NCI-H2107 treated with DMSO at 0.1 percent for 48 hours (cell line): ENCODE measurements around the gene HEMGN.
A peak's percentile ranks its signal among the peaks of the same experiment; 100 is the strongest.

Experiments used
- DNase-seq: peaks from one replicate; lab custom pipeline; 2025; ENCODE audit not compliant: unreplicated experiment; lab: John Stamatoyannopoulos, UW

The HEMGN gene

DNA sequence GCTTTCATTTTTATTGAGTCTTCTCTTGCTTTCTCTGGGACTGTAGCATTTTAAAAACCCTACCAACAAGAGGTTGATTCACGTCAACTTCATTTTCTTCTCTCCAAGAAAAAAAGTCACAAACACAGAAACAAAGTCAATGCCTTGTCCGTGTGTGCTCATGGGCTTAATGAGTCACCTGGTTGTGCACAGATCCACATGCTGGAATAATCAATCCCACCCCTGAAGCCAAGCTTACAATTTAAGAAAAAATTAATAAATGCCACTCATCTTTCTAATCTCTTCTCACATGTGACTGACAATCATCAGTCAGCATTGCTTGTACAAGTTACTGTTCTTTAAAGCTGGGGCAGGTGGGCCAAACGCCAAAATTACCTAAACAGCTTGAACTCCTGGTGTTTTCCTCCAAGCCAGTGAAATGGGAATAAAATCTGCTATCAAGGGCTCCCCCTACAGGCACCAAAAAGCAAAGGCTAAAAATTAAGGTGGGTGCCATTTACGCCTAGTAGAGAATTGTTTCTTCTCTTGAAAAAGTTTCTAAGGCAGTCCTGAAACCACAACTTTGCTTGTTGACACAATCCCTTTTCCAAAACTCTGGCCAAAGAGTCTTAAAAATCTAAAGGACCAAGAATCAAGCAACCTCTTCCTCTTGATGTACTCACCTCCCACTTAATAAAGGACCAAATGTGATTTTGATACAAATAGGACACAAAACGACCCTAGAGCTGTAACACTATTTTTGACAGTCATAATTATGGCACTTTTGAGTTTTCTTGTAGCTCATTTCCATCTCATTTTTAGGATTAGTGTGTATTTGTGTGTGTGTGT lies 37.0 kb downstream of the HEMGN start:
- DNase-seq = peak; percentile 30

GRCh38 chr9:97900103-97900737 lies 37.8 kb downstream of the HEMGN start:
- no peak for DNase-seq

GRCh38 chr9:97895695-97896332 lies 42.2 kb downstream of the HEMGN start:
- no peak for DNase-seq

GRCh38 chr9:97895211-97895610 lies 42.8 kb downstream of the HEMGN start:
- no peak for DNase-seq

DNA sequence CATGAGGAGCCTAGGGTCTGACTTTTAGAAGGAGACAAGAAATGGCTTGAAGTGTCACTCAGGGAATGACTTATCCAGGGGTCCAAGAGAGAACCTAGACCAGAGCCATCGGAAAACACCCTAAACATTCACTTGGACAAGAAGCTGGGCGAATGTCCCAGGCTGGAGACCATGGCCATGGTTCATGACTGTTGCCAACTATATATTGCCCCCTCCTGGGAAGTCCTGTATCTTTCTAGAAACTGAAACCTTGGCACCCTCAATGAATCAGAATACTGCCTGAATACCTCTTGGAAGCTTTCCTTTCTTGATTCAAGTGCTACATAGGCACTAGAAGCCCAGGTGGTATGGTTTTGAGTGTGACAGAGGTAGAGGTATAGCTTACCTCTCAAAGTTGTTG lies 45.6 kb downstream of the HEMGN start:
- no peak for DNase-seq

- no peak for DNase-seq
Measured at GRCh38 chr9:97891736-97892135, 46.2 kb downstream of the HEMGN start.

DNA sequence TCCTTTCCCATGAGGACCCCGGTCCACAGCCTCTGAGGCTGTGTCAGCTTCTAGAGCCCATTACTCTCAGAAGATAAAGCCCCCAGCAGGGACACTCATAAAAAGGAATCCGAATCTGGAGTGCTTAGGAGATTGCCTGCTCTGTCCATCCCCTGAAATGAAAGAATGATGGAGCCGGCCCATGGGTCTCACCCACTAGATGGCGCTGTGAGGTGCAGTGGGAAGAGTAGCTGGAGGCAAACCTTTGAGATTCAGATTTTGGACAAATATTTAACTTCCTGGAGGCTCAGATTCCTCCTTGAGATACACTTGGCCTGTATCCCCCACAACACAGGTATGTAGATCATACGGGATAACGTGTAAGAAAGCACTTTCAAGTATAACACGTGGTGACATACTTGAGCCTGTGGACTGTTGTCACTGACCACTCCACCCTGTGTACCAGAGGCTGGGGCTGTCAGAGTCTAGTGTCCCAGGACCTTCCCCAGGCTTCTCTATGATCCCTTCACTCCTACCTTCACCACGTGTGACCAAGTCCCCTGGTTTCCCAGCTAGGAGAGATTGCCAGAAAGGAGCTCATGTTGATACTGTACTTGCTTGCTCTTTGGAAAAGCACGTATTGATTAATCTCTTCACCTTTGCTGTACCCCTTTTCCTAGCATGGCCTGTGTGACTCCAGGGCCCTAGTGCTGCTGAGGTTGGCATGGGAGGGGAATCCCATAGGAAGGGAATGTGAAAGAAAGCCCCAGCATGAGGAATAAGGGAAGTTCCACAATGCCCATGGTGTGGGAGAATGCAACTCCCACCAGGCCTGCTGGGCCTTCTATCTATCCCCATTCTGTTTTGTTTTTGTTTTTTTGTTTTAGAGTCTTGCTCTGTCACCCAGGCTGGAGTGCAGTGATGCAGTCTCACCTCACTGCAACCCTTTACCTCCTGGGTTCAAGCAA lies 47.8 kb downstream of the HEMGN start:
- no peak for DNase-seq

DNA sequence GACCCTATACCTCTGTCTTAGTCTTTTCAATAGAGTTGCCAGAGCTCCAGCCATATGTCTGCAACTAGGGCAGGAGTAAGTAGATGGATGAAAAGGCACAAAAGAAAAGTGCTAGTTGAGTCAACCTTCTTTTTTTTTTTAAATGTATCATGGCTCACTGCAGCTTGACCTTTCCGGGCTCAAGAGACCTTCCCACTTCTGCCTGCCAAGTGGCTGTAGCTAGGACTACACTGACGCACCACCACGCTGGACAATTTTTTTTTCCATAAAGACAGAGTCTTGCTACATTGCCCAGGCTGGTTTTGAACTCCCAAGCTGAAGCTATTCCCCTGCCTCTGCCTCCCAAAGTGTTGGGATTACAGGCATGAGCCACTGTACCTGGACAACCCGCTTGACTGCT lies 57.6 kb downstream of the HEMGN start:
- no peak for DNase-seq
